Vagina (tissue), 2 donors: ENCODE data around the gene TNS2. TPM values are rescaled to one million over a fixed set of nuclear protein-coding genes. Genes with fewer than 3 reads are reported as not detected.
"Not testable (repeated sequence)": the region's sequence is repeated elsewhere in the genome, so short reads cannot be mapped to it uniquely, and the experiment has no call there.

ENCODE experiments used
- DNase-seq, 2 donors: peaks; one replicate each; pipeline ENCODE4 v3.0.0-alpha.2; 2017; ENCODE audit errors: extremely low spot score in 2 of 2
- H3K27ac ChIP-seq: fragments of 200-600 bp; sonication (generic); one replicate; pipeline ENCODE4 v1.5.1; 2019
- H3K27me3 ChIP-seq: fragments of 200-600 bp; sonication (generic); one replicate; pipeline ENCODE4 v1.5.1; 2019
- H3K36me3 ChIP-seq, 2 donors: fragments of 200-600 bp; sonication (generic); one replicate each; pipeline ENCODE4 v1.5.1; 2017 to 2019
- H3K4me1 ChIP-seq: fragments of 200-600 bp; sonication (generic); one replicate; pipeline ENCODE4 v1.5.1; 2019
- H3K4me3 ChIP-seq, 2 donors: fragments of 200-600 bp; sonication (generic); 1 replicate in 1 of 2; 2 replicates in 1 of 2; pipeline ENCODE4 v1.5.1; 2016 to 2019
- H3K9me3 ChIP-seq: fragments of 200-600 bp; sonication (generic); one replicate; pipeline ENCODE4 v1.5.1; 2019
- CTCF ChIP-seq, 3 experiments: fragments of 450-650 bp in 2 of 3; fragments of 200-600 bp in 1 of 3; sonication (generic) in 1 of 3; IDR thresholded peaks; one replicate each; pipeline ENCODE4 v1.5.1; 2017 to 2019; ENCODE audit warnings: antibody characterized with exemption in 3 of 3, mild to moderate bottlenecking in 2 of 3, moderate library complexity in 2 of 3
- POLR2A ChIP-seq, 2 donors: fragments of 450-650 bp; IDR thresholded peaks; one replicate each; pipeline ENCODE4 v1.6.1; 2017; ENCODE audit warnings: antibody characterized with exemption in 2 of 2, mild to moderate bottlenecking in 2 of 2, moderate library complexity in 2 of 2
- POLR2AphosphoS5 ChIP-seq, 2 donors: sonication (generic); formaldehyde crosslinking; IDR thresholded peaks; one replicate each; pipeline ENCODE4 v1.9.0; 2017; ENCODE audit warnings: antibody characterized with exemption in 2 of 2, mild to moderate bottlenecking in 2 of 2, low read depth in 1 of 2; ENCODE audit not compliant: insufficient read depth in 1 of 2
- intact Hi-C: fragments of 100-400 bp; cut with DNase I; formaldehyde crosslinking; loops from one replicate; pipeline ENCODE4 v1.15.1; 2023
- total RNA-seq: library from RNA; depleted of rRNA; stranded (reverse); fragments of >200 nt; gene quantifications from one replicate; pipeline ENCODE4 v1.2.3, GENCODE V29; 2016

The TNS2 gene
- total RNA-seq, 1 donor from 2014 or later: 235 TPM

DNA sequence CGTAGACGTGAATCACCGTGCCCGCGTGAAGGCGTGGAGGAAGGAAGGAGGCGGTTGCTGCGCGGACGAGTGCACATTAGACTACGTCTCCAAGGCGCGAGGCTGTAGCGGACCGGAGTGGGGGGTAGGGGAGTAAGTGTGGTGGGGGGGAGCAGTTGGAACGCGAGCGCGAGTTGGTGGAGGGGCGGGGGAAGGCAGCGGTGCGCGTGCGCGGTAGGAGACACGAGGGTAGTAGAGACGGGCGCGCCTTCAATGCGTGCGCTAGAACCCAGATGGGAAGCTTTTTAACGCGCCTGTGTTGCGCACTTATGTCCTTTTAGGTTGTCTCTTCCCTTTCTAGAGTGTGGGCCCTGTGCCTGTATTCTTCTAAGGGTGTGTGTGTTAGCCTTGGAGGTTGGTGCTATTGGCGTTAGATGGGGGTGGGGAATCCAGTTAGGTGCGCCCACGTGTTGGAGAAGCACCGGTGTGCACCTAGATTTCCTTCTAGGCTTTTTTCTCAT, 43.0 kb upstream of the TNS2 start:
- DNase-seq: no peak
- peak overlapping the region; percentile 97 for H3K27ac ChIP-seq
- no peaks in the 10 kb centered on the region for H3K36me3 ChIP-seq
- H3K4me3 ChIP-seq: peak overlapping the region; percentile 63 to 94
- no peaks in the 10 kb centered on the region for H3K27me3 ChIP-seq
- H3K4me1 ChIP-seq: peaks cover 65% of the 10 kb centered on the region
- intact Hi-C loops: no loop called here
- H3K9me3 ChIP-seq: no peaks in the 10 kb centered on the region
- TF ChIP-seq CTCF (IDR thresholded peaks at IDR 0.05): no peak

- Histone ChIP-seq H3K4me3 (peak overlapping the region; percentile 63 to 94), H3K27ac (peak overlapping the region; percentile 97), H3K9me3 (no peaks in the 10 kb centered on the region), H3K27me3 (no peaks in the 10 kb centered on the region), H3K4me1 (peaks cover 65% of the 10 kb centered on the region), H3K36me3 (no peaks in the 10 kb centered on the region)
- DNase-seq: no peak
- TF ChIP-seq CTCF (IDR thresholded peaks at IDR 0.05) (no peak), POLR2AphosphoS5 (IDR thresholded peaks at IDR 0.05; ENCODE audit: insufficient read depth in 1 of 2, low read depth in 1 of 2) (no peak), POLR2A (IDR thresholded peaks at IDR 0.05) (no peak)
- intact Hi-C loops: no loop called here
Measured at GRCh38 chr12:53007343-53007742, 42.5 kb upstream of the TNS2 start.

- H3K27me3 ChIP-seq, intact Hi-C loops, DNase-seq, H3K27ac ChIP-seq, H3K36me3 ChIP-seq, H3K9me3 ChIP-seq, H3K4me3 ChIP-seq: not testable (repeated sequence)
- H3K4me1 ChIP-seq: peaks cover 71% of the 10 kb centered on the region
Measured at GRCh38 chr12:53008760-53009159, 41.1 kb upstream of the TNS2 start.

- no peak for TF ChIP-seq POLR2AphosphoS5 (IDR thresholded peaks at IDR 0.05; ENCODE audit: insufficient read depth in 1 of 2, low read depth in 1 of 2)
- TF ChIP-seq CTCF (IDR thresholded peaks at IDR 0.05): no peak
- no peak for TF ChIP-seq POLR2A (IDR thresholded peaks at IDR 0.05)
Measured at GRCh38 chr12:53010955-53011354, 38.9 kb upstream of the TNS2 start.

GRCh38 chr12:53011889-53012288, 38.0 kb upstream of the TNS2 start:
- DNase-seq: no peak
- Histone ChIP-seq H3K27ac (no peak overlapping the region), H3K27me3 (no peaks in the 10 kb centered on the region), H3K36me3 (peaks cover 0 to 5% of the 10 kb centered on the region in 2 donors), H3K9me3 (no peaks in the 10 kb centered on the region), H3K4me1 (peaks cover 61% of the 10 kb centered on the region), H3K4me3 (no peak overlapping the region)
- intact Hi-C loops: no loop called here
- TF ChIP-seq POLR2AphosphoS5 (IDR thresholded peaks at IDR 0.05; ENCODE audit: insufficient read depth in 1 of 2, low read depth in 1 of 2) (no peak), POLR2A (IDR thresholded peaks at IDR 0.05) (no peak), CTCF (IDR thresholded peaks at IDR 0.05) (no peak)

More at GRCh38 chr12:53010955-53011354, 38.9 kb upstream of the TNS2 start:
- no peaks in the 10 kb centered on the region for H3K36me3 ChIP-seq
- no peak for DNase-seq
- intact Hi-C loops: no loop called here
- H3K27me3 ChIP-seq: no peaks in the 10 kb centered on the region
- H3K4me1 ChIP-seq: peaks cover 62% of the 10 kb centered on the region
- H3K4me3 ChIP-seq: no peak overlapping the region
- no peaks in the 10 kb centered on the region for H3K9me3 ChIP-seq
- no peak overlapping the region for H3K27ac ChIP-seq

DNA sequence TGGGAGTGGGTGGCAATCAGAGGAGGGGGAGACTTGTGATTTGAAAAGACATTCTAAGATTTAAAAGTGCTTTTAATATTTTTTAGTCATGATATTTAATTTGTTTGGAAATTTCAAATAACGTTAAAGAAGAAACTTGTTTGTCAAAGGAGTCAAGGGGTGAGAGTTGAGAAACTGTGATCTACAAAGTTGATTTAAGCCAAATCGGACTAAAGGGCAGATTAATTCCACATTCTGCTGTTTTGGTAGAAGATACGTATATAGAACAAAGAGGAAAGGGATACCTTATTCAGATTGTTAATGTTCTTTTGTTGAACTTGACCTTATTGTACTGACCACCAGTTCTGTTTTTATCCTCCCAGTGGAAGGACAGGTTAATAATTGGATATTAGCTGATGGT, 36.9 kb upstream of the TNS2 start:
- peaks cover 51% of the 10 kb centered on the region for H3K4me1 ChIP-seq

More for the DNA sequence above, 36.9 kb upstream of the TNS2 start:
- Histone ChIP-seq H3K9me3 (no peaks in the 10 kb centered on the region), H3K36me3 (peaks cover 0 to 14% of the 10 kb centered on the region in 2 donors), H3K27me3 (no peaks in the 10 kb centered on the region), H3K4me3 (no peak overlapping the region), H3K27ac (no peak overlapping the region)
- no peak for DNase-seq
- TF ChIP-seq POLR2AphosphoS5 (IDR thresholded peaks at IDR 0.05; ENCODE audit: insufficient read depth in 1 of 2, low read depth in 1 of 2) (no peak), CTCF (IDR thresholded peaks at IDR 0.05) (no peak), POLR2A (IDR thresholded peaks at IDR 0.05) (no peak)
- intact Hi-C loops: no loop called here
